CMK (cell line): ENCODE data around the gene HIPK4.
"Not testable (repeated sequence)": the region's sequence is repeated elsewhere in the genome, so short reads cannot be mapped to it uniquely, and the experiment has no call there.

Experiments used
- DNase-seq: peaks from one replicate; pipeline ENCODE4 v3.0.0-alpha.2; 2010; ENCODE audit warnings: low read depth

The HIPK4 gene

DNA sequence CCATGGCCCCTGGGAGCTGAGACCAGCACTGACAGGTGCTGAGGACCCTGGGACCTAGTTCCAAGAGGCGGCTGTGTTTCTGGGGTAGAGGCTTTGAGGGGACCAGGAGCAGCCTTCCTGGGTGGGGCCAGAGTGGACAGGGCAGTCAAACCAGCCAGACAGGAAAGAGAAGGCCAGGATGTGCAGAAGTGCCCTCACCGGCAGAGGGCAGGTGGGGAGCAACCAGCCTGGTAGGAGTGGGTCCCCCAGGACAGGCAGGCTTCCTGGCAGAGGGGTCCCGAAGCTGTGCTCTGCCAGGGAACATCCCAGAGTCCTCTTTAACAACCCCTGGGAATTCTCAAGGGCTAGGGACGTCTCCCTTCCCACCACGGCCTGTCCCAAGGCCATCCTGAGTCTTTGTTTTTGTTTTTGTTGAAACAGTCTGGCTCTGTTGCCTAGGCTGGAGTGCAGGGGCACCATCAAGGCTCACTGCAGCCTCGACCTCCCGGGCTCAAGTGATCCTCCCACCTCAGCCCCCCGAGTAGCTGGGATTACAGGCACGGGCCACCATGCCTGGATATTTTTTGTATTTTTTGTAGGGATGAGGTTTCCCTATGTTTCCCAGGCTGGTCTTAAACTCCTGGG is 3.0 kb upstream of the HIPK4 start:
- no peak for DNase-seq

DNA sequence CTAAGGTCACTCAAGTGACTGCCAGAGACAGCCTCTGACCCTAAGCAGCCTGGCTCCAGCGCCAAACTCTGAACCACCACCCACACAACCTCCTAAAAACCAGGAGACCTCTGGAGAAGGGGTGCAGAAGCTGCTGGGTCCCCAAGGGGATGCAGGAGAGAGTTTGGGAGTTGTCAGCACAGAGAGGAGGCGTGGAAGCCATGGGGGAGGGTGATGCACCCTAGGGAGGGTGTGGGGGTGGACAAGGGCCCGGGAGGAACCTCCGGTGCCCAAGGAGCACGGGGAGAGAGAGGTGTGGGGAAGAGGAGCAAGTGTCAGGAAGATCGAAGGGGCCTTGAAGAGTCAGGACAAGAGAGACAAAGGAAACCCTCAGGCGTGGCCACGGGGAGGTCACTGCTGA is 2.1 kb upstream of the HIPK4 start:
- no peak for DNase-seq

DNA sequence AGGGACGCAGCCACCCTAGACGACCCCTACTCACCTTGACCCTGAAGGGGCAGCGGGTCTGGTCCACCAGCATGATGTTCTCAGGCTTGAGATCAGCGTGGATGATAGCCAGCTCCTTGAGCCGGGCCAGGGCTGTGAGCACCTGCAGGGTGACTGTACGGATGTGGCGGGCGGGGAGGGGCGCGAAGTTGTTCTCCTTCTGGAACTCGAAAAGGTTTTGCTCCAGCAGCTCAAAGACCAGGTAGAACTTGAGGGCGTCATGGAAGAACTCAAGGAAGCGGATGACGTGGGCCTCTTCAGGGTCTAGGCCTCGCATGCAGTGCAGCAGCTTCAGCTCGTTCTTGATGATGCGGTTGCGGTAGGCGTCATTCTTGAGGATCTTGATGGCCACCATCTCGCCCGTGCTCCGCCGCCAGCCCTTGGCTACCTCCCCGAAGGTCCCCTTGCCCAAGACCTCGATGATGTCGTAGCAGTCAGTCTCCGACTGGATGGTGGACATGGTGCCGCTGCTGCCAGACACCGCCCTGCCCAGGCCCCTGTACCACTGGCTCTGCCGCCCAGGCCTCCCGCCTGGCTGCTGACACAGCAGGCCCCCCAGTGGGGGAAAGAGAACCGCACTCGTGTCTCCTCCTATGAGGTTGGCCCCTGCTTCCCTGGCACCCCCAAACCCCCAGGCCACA is 437 bp downstream of the HIPK4 start:
- no peak for DNase-seq

DNA sequence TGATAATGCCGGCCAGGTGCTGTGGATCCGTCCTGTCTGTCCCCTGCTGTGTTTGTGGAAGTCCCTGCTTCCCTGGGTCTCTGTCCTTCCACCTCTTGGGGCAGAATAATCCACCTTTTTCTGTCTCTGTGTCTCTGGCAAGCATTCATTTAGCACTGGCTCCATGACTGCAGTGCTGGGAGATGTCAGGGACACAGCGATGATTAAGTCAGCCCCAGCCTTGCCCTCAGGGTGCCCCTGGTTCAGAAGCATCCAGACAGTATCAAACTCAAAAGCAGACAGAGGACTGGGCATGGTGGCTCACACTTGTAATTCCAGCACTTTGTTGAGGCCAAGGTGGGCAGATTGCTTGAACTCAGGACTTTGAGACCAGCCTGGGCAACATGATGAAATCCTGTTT is 1.5 kb downstream of the HIPK4 start:
- no peak for DNase-seq

DNA sequence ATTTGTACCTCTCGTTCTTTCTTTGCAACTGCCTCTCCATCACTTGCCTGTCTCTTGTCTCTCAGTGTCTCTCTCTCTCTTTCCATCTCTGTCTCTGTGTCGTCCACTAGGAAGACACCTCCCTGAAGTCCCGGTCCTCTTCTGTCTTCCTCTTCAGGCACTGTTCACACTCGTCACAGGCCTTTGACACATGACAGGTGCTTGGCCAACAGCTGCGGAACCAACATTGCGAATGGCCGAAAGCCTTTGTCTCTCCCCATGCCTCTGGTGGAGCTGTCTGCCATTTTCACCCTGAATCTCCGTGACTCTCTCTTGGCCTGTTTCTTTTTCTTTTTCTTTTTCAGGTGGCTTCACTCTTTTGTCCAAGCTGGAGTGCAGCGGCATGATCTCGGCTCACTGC is 2.8 kb downstream of the HIPK4 start:
- no peak for DNase-seq

DNA sequence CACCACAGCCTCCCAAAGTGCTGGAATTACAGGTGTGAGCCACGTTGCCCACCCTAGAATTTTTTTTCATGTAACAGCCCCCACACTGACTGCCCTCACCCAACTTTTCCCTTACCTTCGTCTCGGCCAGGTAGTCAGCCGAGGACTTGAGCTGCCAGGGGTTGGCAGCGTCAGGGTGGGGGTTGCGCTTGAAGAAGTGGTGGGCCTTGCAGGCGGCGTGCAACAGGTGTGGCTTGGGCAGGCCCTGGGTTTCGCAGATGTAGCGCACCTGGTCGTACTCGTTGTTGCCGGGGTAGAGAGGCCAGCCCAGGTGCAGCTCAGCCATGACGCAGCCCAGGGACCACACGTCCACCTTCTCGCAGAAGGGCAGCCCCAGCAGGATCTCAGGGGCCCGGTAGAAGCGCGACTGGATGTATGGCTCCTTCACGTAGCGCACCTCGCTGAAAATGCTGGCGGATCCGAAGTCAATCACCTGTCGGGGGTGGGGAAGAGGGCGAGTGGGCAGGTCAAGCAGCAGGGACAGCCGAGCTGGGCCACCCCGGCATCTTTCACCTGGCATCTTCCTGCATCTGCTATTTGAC is 6.2 kb downstream of the HIPK4 start:
- no peak for DNase-seq

DNA sequence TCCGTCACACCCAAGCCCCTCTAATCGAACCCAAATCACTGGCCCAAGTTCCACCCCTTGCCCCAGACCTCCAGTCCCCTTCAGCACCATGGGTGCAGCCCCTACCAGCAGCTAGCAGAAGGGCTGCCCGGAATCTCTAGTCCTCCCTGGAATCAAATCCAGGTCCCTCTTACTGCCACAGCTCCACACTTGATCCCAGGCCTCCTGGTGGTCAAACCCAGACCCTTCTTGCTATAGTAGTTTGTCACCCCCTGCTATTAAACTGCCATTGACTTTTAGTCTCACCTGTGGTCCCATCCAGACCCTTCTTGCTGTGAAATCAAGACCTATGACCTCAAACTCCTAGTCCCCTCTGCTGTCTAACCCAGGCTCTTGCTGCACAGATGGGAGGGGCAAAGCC is 8.7 kb downstream of the HIPK4 start:
- no peak for DNase-seq

DNA sequence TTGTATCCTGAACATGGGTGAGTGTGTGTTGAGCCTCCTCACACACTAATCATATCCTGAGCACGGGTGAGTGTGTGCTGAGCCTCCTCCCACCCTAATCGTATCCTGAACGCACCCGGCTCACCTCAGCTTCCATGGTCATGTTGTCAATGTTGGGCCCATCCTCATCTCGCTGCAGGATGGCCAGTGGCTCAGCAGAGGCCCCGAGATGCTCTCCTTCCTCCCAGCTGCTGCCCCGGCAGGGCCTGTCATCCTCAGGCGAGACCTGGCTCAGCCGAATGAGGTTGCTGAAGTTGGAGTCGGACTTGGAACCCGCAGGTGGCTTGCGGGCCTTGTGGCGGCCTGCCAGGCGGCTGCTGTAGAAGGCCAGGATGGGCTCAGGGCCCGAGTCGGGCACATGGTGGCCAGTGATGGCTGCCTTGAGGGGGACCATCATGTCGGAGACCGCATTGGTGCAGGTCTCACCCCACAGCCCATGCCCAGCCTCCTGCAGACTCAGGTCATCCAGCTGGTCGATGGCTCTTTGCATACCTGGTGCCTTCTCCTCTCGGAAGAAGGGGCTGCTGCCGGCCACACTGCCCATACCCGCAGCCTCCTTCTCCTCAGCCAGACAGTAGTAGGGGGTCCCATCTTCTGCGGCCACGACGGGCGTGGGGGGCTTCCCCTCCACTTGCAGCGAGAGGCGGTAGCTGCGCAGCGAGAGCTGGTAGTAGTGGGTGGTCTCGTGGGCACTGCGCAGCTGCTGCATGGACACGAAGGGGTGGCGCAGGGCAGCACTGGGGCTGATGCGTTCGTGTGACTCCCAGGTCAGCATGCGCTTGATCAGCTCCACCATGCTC is 9.6 kb downstream of the HIPK4 start:
- DNase-seq = no peak

DNA sequence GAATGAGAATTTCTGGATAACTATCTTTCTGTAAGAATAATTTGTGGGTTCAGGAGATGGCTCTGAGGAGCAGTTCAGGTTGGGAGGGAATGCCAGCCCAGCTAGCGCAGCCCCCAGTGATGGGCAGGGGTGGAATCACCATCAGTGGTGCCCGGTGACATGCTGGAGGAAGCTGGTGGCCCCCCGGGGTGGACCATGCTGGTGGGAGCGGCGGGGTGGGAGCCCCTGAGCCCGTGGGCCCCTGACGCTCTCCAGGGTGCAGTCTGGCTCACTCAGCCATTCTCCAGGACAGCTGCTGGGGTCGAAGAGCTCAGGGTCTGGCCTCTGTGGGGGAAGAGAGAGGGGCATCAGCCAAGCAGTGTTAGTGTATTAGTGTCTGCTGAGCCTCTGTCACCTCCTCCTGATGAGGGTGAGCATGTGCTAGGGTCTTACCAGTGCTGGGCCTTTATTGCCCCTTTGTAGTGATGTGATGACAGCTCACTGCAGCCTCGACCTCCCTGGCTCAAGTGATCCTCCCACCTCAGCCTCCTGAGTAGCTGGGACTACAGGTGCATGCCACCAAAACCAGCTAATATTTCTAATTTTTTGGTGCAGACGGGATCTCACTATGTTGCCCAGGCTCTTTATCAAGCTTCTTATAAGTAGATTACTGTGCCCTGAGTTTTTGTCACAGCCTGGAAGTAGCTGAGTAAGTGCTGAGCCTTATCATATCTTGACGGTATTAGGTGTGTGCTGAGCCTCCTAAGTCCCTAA is 10.4 kb downstream of the HIPK4 start:
- no peak for DNase-seq

DNA sequence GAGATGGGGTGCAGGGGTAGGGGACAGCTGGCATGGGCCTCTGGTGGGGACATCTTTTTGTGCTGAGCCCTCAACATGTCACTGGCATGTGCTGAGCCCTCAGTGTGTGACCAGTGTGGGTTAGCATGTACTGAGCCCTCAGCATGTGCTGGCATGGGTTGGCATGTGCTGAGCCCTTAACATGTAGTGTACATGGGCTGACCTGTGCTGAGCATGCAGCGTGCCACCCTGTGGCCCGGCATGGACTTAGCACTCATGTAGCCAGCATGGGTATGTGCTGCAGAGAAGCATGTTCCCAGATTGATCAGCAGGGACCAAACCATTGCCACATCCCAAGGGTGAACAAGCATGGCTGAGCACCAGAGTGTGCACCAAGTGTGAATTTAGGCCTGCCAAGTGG is 11.5 kb downstream of the HIPK4 start:
- DNase-seq = no peak

DNA sequence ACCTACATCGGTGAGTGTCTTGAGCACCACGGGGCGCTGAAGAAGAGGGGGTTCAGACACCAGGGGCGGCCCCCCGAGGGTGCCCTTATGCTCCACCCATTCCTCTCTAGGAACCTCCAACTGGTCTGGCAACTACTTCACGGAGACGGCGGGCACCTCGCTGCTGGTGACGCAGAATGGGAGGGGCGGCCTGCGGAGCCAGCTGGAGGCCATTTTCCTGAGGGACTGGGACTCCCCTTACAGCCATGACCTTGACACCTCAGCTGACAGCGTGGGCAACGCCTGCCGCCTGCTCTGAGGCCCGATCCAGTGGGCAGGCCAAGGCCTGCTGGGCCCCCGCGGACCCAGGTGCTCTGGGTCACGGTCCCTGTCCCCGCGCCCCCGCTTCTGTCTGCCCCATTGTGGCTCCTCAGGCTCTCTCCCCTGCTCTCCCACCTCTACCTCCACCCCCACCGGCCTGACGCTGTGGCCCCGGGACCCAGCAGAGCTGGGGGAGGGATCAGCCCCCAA is 12.1 kb downstream of the HIPK4 start:
- DNase-seq = no peak

DNA sequence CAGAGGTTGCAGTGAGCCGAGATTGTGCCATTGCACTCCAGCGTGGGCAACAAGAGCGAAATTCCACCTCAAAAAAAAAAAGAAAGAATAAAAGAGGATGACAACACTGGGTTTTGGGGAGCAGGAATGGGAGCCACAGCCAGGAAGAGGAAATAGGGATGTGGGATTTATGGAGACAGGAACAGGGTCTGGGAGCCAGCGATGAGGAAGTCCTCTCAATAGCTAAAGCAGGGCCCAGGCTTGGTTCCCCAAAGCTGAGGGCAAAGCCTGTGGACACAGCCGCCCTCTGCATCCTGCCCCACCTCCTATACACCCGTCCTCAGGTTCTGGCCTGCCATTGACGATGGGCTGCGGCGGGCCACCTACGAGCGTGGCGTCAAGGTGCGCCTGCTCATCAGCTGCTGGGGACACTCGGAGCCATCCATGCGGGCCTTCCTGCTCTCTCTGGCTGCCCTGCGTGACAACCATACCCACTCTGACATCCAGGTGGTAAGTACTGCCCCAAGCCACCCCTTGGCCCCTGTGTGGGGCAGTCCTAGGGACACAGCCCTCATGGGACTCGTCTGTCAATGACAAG is 13.6 kb downstream of the HIPK4 start:
- no peak for DNase-seq

DNA sequence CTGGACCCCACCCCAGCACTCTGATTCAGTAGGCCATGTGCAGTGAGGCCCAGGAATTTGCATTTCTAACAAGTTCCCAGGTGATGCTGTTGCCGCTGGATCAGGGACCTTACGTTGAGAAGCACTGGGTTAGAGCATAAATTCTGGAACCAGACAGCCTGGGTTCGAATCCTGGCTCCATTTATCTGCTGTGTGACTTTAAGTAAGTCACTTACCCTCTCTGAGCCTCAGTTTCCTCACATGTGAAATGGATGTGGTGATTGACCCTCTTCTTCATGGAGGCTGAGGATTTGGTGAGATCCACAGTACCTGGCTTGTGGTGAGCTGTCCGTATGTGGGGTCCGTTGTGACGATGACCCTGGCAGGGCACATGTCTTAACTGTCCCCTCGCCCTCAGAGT is 15.9 kb downstream of the HIPK4 start:
- no peak for DNase-seq

DNA sequence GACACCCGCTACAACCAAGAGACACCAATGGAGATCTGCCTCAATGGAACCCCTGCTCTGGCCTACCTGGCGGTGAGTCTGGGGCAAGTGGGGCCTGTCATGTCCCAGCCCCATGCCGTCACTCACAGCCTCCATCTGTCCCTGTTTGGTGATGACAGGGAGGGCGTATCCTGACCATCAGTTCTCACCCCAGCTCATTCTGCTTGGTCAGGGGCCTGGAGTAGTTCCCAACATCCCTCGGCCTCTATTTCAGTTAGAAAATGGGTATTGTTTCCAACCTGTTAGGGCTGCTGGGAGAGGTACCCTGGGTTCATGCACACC is 18.2 kb downstream of the HIPK4 start:
- DNase-seq = no peak

DNA sequence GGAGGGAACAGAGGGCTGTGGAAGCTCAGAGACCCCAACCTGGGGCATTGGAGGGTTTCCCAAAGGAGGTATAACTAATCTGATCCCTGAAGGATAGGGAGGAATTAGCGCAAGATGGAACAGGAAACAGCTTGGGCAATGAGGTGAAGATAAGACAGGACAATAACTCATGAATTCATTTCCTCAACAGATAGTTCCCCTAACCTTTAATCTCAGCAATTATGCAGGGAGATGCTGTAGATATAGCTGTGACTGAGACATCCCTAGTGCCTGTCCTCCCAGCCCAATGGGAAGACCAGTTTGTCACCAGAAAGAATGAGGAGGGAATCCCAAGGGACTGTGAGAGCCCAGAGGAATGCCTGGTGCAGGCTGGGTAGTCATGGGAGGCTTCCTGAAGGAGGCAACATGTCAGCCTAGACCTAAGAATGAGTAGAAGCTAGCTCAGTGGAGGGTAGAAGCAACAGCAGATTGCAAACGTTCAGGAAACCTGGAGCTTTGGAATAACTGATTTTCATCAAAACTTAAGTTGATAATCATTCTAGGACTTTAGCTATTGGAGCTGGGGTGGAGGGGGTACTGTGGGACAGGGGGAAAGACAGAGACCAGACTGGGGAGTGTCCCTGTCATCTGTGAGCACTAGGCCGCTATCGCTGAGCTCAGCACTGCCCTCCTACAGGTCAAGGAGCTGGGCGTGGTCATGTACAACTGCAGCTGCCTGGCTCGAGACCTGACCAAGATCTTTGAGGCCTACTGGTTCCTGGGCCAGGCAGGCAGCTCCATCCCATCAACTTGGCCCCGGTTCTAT is 18.8 kb downstream of the HIPK4 start:
- DNase-seq = no peak

DNA sequence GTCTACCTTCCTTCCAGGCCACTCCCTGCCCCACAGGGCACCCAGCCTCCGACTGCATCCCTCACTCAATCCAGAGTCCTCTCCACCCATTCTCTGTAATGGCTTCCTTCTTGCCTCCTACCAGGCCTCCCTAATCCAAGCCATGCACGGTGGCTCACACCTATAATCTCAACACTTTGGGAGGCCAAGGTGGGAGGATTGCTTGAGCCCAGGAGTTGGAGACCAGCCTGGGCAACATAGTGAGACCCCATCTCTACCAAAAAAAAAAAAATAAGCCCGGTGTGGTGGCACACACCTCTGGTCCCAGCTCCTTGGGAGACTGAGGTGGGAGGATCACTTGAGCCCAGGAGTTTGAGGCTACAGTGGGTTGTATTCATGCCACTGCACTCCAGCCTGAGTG is 19.7 kb downstream of the HIPK4 start:
- not testable (repeated sequence) for DNase-seq

DNA sequence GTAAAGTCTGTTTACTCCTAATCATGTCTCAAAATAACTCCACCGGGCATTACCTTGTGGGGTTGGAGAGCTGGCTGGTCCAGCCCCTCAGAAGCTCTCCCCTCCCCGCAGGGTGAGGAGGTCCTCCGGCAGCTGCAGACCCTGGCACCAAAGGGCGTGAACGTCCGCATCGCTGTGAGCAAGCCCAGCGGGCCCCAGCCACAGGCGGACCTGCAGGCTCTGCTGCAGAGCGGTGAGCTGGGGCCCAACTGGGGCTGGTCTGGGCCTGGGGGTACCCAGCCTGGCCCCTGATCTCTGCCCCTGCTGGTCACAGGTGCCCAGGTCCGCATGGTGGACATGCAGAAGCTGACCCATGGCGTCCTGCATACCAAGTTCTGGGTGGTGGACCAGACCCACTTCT is 20.2 kb downstream of the HIPK4 start:
- no peak for DNase-seq

DNA sequence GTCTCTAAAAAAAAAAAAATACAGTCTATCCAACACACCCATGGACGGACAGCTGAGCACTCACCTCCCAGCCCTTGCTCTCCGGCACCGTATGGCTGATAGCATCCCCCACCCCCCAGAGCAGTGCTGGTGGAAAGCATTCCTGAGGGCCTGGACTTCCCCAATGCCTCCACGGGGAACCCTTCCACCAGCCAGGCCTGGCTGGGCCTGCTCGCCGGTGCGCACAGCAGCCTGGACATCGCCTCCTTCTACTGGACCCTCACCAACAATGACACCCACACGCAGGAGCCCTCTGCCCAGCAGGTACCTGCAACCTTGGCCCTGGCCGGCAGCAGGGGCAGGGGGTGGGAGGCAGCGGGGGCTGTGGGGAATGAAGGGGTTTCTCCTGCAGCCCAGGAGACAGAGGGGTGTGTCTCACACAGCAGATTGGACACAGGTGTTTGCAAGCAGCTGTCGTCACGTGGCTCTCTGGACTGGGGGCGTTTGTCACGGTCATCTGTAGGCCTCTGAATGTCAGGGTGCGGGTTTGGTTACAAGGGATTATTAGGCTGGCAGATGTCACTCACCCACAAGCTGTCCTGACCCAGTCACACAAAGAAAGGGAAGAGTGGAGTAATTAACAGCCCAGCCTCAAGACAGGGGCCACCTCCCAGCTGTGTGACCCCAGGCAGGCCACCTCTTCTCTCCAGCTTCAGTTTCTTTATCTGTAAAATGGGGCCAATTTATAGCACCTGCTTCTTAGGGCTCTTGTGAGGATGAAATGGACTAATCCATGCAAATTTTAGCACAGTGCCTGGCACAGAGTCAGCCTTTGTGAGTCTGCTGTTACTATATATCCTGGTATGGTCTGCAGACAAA is 22.2 kb downstream of the HIPK4 start:
- no peak for DNase-seq

DNA sequence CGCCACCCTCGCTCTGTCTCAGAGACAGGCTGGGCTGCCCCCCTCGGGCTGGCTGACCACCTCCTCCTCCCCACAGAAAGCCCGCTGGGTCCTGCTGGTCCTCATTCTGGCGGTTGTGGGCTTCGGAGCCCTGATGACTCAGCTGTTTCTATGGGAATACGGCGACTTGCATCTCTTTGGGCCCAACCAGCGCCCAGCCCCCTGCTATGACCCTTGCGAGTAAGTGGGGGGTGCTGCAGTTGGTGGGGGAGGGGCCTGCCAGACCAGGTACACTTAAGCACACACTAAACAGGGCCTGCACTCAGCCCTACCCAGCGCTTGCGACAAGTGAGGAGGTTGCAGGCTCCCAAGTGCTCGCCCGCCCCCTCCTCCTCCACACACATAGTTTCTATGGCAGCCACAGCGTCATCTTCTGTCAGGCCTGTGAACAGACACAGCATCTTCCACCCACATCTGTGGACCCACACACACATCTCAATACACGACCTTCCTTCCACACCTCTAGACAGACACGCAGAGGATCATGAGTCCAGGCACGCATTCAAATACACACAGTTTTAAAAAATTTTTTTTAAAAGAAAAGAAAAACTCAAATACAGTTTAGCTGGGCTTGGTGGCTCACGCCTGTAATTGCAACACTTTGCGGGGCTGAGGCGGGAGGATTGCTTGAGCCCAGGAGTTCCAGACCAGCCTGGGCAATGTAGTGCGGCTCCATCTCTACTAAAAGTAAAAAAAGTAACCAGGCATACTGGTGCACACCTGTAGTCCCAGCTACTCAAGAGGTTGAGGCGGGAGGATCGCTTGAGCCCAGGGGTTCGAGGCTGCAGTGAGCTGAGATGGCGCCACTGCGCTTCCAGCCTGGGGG is 23.1 kb downstream of the HIPK4 start:
- DNase-seq = no peak
